Measurements from ENCODE around the gene KRT38. TPM values are rescaled to one million over a fixed set of nuclear protein-coding genes. Genes with fewer than 3 reads are reported as not detected.
"Not testable (repeated sequence)": the region's sequence is repeated elsewhere in the genome, so short reads cannot be mapped to it uniquely, and the experiment has no call there.

The KRT38 gene
- total RNA-seq, 1 experiment from 2014 or later: not detected

DNA sequence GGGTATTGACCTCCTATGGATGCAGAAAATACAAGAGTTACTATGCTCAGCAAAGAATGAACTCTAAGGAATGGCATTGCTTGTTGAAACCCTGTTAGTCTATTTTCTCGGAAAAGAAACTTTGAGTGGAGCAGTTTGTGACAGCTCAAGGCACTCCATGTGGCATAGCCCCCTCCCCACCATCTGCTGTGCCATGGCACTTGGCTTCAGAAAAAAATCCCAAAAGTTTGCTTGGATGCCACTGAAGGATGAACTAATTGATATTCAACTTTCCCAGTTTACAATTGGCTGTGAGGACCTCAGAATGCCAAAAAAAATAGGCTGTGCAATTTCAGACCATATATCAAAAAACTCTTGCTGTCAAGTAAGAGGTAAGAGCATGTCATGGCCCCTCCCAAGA, 45.2 kb downstream of the KRT38 start:
- no peak for DNase-seq (ENCODE audit: low spot score)

- DNase-seq (ENCODE audit: low spot score): not testable (repeated sequence)
Observed at GRCh38 chr17:41395044-41395443, 45.7 kb downstream of the KRT38 start.

DNA sequence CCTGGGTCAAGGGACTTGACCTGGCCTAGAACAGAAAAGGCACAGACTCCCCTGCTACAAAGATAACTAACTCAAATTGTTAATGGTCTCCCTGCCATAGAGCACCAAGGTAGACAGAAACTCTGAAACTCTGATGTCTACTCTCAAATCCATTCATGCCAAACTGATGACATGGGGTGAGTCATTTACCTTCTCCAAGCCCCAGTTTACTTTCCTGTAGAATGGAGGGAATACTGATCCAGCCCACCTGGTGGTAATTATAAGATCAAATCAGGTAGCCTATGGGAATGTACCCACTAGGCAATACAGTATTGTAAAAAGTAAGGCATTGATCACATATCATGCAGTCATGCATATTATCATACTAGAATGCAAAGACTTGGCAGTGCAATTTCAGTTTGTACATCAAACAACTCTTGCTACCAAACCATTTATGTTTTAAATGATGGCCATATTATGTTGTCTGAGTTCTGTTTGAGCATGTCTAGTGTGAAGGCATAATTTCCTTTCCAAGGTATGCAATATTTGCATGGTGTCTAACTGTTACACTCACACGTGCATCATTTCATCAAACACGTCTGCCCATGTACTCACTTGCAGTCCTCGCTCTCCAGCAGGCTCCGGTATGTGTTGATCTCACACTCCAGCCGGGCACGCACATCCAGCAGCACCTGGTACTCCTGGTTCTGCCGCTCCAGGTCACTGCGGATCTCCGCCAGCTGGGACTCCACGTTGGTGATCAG, 46.4 kb downstream of the KRT38 start:
- no peak for DNase-seq (ENCODE audit: low spot score)

GRCh38 chr17:41393826-41394225, 47.0 kb downstream of the KRT38 start:
- no peak for DNase-seq (ENCODE audit: low spot score)

DNA sequence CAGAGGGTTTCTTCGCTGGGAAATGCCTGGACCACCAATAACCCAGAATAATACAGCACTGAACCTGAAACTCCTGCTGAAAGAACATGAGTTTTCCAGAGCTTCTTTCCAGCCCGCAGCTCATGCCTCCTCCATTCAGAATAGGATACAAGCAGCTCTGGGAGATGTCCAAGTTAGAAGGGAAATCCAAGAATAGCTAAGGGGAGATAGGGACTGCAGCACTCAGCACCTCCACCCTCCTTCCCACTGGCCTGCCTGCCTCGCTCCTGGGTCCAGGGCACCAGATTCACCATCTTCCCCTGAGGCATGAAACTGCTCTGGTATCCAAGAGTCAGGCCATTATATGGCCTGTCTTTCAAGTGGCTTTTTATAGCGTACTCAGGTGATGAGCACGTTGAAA, 47.5 kb downstream of the KRT38 start:
- no peak for DNase-seq (ENCODE audit: low spot score)

- DNase-seq (ENCODE audit: low spot score): no peak
Observed at GRCh38 chr17:41392278-41392677, 48.5 kb downstream of the KRT38 start.

- no peak for DNase-seq (ENCODE audit: low spot score)
Observed at GRCh38 chr17:41391535-41391934, 49.2 kb downstream of the KRT38 start.

DNA sequence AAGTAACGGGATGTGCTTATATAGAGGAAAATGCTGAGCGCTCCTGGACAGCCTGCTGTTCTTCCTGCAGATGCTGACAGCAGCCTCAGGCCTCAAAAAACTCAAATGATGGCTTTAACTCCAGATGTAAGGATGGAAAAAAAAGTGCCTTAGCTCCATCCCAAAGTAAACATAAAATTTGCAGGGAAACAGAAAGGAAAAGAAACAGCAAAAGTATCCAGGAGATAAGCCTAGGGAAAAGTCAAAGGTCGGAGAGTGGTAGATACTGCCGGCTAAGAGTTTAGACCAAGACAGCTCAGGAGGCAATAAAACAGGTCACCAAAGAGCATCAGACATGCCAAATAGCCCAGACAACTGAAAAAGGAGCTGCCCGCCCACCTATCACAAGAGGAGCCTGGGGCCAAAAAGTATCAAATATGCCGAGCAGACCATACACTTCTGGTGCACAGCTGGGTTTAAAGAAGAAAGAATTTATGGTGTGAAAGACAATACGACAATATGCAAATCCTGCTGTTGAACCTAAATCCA, 50.3 kb downstream of the KRT38 start:
- DNase-seq (ENCODE audit: low spot score): no peak

GRCh38 chr17:41387670-41388069, 53.1 kb downstream of the KRT38 start:
- DNase-seq (ENCODE audit: low spot score): no peak

DNA sequence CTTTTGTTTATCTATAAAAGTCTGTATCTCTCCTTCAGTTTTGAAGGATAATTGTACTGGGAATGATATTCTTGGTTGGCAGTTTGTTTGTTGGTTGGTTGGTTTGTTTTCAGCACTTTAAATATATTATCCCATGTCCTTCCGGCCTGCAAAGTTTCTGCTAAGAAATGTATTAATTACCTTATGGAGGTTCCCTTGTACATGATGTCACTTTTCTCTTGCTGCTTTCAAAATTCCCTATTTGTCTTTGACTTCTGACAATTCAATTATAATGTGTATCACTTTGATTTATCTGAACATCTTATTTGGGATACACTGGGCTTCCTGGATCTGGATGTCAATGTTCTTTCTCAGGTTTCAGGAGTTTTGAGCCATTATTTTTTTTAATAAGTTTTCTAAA, 54.6 kb downstream of the KRT38 start:
- no peak for DNase-seq (ENCODE audit: low spot score)

Other genes starting within 250 kb of the KRT38 start
- gene KRTAP9-2, start 214.3 kb downstream of the KRT38 start, total RNA-seq (2014; rRNA removed; shearing (Covaris generic)): not detected in 2 replicates
- not detected in 2 replicates for gene KRTAP9-3, start 208.5 kb downstream of the KRT38 start, total RNA-seq (2014; rRNA removed; shearing (Covaris generic))
- gene KRTAP9-8, start 203.0 kb downstream of the KRT38 start, total RNA-seq (2014; rRNA removed; shearing (Covaris generic)): not detected in 2 replicates
- not detected in 2 replicates for gene KRTAP9-4, start 191.3 kb downstream of the KRT38 start, total RNA-seq (2014; rRNA removed; shearing (Covaris generic))
- gene KRTAP9-9, start 185.6 kb downstream of the KRT38 start, total RNA-seq (2014; rRNA removed; shearing (Covaris generic)): not detected in 2 replicates
- not detected in 2 replicates for gene KRTAP9-6, start 175.6 kb downstream of the KRT38 start, total RNA-seq (2014; rRNA removed; shearing (Covaris generic))
- gene KRTAP9-7, start 165.3 kb downstream of the KRT38 start, total RNA-seq (2014; rRNA removed; shearing (Covaris generic)): not detected in 2 replicates
- gene KRTAP29-1, start 138.1 kb downstream of the KRT38 start, total RNA-seq (2014; rRNA removed; shearing (Covaris generic)): 0.16 TPM in 1 of 2 replicates, not detected in the other
- gene KRTAP16-1, start 131.7 kb downstream of the KRT38 start, total RNA-seq (2014; rRNA removed; shearing (Covaris generic)): not detected in 2 replicates
- gene KRTAP17-1, start 125.3 kb downstream of the KRT38 start, total RNA-seq (2014; rRNA removed; shearing (Covaris generic)): not detected in 2 replicates
- gene KRT33A, start 90.2 kb downstream of the KRT38 start, total RNA-seq (2014; rRNA removed; shearing (Covaris generic)): not detected in 2 replicates
- not detected in 2 replicates for gene KRT33B, start 71.2 kb downstream of the KRT38 start, total RNA-seq (2014; rRNA removed; shearing (Covaris generic))
- gene KRT34, start 58.7 kb downstream of the KRT38 start, total RNA-seq (2014; rRNA removed; shearing (Covaris generic)): 0.31 and 1.1 TPM in 2 replicates
- not detected in 2 replicates for gene KRT31, start 43.4 kb downstream of the KRT38 start, total RNA-seq (2014; rRNA removed; shearing (Covaris generic))
- gene KRT37, start 16.4 kb downstream of the KRT38 start, total RNA-seq (2014; rRNA removed; shearing (Covaris generic)): not detected in 2 replicates
- gene KRT32, start 26.4 kb upstream of the KRT38 start, total RNA-seq (2014; rRNA removed; shearing (Covaris generic)): 0.12 TPM in 1 of 2 replicates, not detected in the other
- not detected in 2 replicates for gene KRT35, start 40.2 kb upstream of the KRT38 start, total RNA-seq (2014; rRNA removed; shearing (Covaris generic))
- gene KRT36, start 48.9 kb upstream of the KRT38 start, total RNA-seq (2014; rRNA removed; shearing (Covaris generic)): 0.05 TPM in 1 of 2 replicates, not detected in the other
- gene KRT13, start 64.6 kb upstream of the KRT38 start, total RNA-seq (2014; rRNA removed; shearing (Covaris generic)): 2.7 and 2.8 TPM in 2 replicates
- 29.8 and 31.9 TPM in 2 replicates for gene KRT15, start 77.9 kb upstream of the KRT38 start, total RNA-seq (2014; rRNA removed; shearing (Covaris generic))
- gene KRT19, start 87.3 kb upstream of the KRT38 start, total RNA-seq (2014; rRNA removed; shearing (Covaris generic)): 8.5 and 11.5 TPM in 2 replicates
- gene KRT9, start 131.1 kb upstream of the KRT38 start, total RNA-seq (2014; rRNA removed; shearing (Covaris generic)): not detected in 2 replicates
- gene KRT14, start 145.9 kb upstream of the KRT38 start, total RNA-seq (2014; rRNA removed; shearing (Covaris generic)): not detected in 2 replicates
- 0.50 and 2.2 TPM in 2 replicates for gene KRT16, start 171.8 kb upstream of the KRT38 start, total RNA-seq (2014; rRNA removed; shearing (Covaris generic))
- 0.29 TPM in 1 of 2 replicates, not detected in the other for gene KRT17, start 183.6 kb upstream of the KRT38 start, total RNA-seq (2014; rRNA removed; shearing (Covaris generic))
- gene EIF1, start 247.9 kb upstream of the KRT38 start, total RNA-seq (2014; rRNA removed; shearing (Covaris generic)): 58.0 and 74.2 TPM in 2 replicates

All from A172 (cell line).